ENCODE results near the gene RAB27B. TPM values are rescaled to one million over a fixed set of nuclear protein-coding genes. Genes with fewer than 3 reads are reported as not detected.

The RAB27B gene
- total and polyA plus RNA-seq, 2 of the 8 experiments (the other 6 are each of a cell fraction or from before 2014, with no cell fraction given): 0.05 to 0.60 TPM

- Histone ChIP-seq H4K5ac (ENCODE audit: insufficient read length, low read depth, low read length) (no peak overlapping the region), H2BK12ac (ENCODE audit: low read depth, low read length) (no peak overlapping the region), H4K20me1 (replicated peaks in 1 of 2; ENCODE audit: control insufficient read depth in 1 of 2, insufficient read depth in 2 of 2, low read length in 2 of 2) (no peaks in the 10 kb centered on the region), H3K23me2 (ENCODE audit: low read depth, low read length) (peaks cover 9% of the 10 kb centered on the region), H3K79me2 (ENCODE audit: control insufficient read depth in 1 of 2, insufficient read depth in 2 of 2, low read length in 2 of 2) (no peaks in the 10 kb centered on the region), H3K18ac (ENCODE audit: extremely low read depth, low read length) (no peak overlapping the region), H3K27me3 (replicated peaks in 1 of 4; ENCODE audit: control insufficient read depth in 3 of 4, extremely low read depth in 1 of 4, insufficient read depth in 3 of 4, low read length in 3 of 4) (no peaks in the 10 kb centered on the region; a peak in 4 of 7 replicates), H3K4me2 (ENCODE audit: insufficient read depth in 1 of 2, low read depth in 2 of 2, low read length in 2 of 2) (no peak overlapping the region), H2AK5ac (ENCODE audit: low read depth, low read length) (no peak overlapping the region), H3K9ac (replicated peaks in 1 of 4; ENCODE audit: extremely low read depth in 1 of 4, low read depth in 3 of 4, low read length in 3 of 4) (no peak overlapping the region), H4K8ac (ENCODE audit: extremely low read depth, insufficient read depth, low read length) (no peak overlapping the region), H3K36me3 (ENCODE audit: control insufficient read depth in 2 of 4, insufficient read depth in 4 of 4, low read length in 3 of 4) (no peaks in the 10 kb centered on the region), H3K9me3 (ENCODE audit: insufficient read depth in 2 of 2, low read depth in 1 of 2, low read length in 1 of 2) (no peaks in the 10 kb centered on the region), H3K27ac (ENCODE audit: low read depth, low read length) (no peak overlapping the region), H2AFZ (ENCODE audit: low read length) (no peak overlapping the region), H3K4me3 (ENCODE audit: extremely low read depth in 1 of 4, insufficient read depth in 2 of 4, low read depth in 3 of 4, low read length in 4 of 4) (no peak overlapping the region), H2BK5ac (ENCODE audit: low read depth, low read length) (no peak overlapping the region), H3K23ac (ENCODE audit: insufficient read length) (no peak overlapping the region), H3K4me1 (replicated peaks in 1 of 4; ENCODE audit: control insufficient read depth in 3 of 4, insufficient read depth in 4 of 4, low read length in 3 of 4) (peaks cover 0 to 8% (median 4%) of the 10 kb centered on the region in 4 experiments; a peak in 3 of 7 replicates), H2BK15ac (ENCODE audit: low read length) (no peak overlapping the region), H3K4ac (replicated peaks; ENCODE audit: insufficient read length, low read depth, low read length) (no peak overlapping the region), H2BK120ac (replicated peaks; ENCODE audit: low read depth, low read length) (no peak overlapping the region), H3K56ac (replicated peaks; ENCODE audit: insufficient read length, low read depth, low read length) (no peak overlapping the region), H2BK20ac (ENCODE audit: low read length) (no peak overlapping the region), H3K14ac (ENCODE audit: insufficient read length) (no peak overlapping the region), H3K79me1 (ENCODE audit: low read depth, low read length) (no peaks in the 10 kb centered on the region), H4K91ac (replicated peaks; ENCODE audit: insufficient read length, low read length) (no peak overlapping the region)
- FAIRE-seq: no peak
- WGBS, 2 experiments (ENCODE audit: extremely low coverage in 1 of 2, insufficient coverage in 1 of 2, insufficient read length in 1 of 2, insufficient replicate concordance in 2 of 2, low coverage in 1 of 2, low lambda C conversion rate in 2 of 2, missing lambda C conversion rate in 1 of 2): 88% methylated on average over 1 of the region's 1 CpG; no CpG with 5 or more reads in 1 of the 2 experiments
- DNase-seq (ENCODE audit: low read depth in 1 of 2, low spot score in 2 of 2): no peak
- ChIA-PET POLR2A (ENCODE audit: partially characterized antibody) (no interaction called here), CTCF (ENCODE audit: partially characterized antibody) (interaction anchor here (0.7 kb wide), 1 partner anchor 152 kb away, joined by 3 read pairs; no protein-coding TSS in a partner anchor)
- TF ChIP-seq RNF2 (IDR thresholded peaks at IDR 0.05; ENCODE audit: borderline replicate concordance, low read depth, low read length, missing control alignments, poor library complexity, severe bottlenecking): no peak
- TF ChIP-seq GTF2F1 (IDR thresholded peaks at IDR 0.05; ENCODE audit: borderline replicate concordance, low read depth, low read length): no peak
- no peak for TF ChIP-seq CHD2 (IDR thresholded peaks at IDR 0.05; ENCODE audit: low read length)
- TF ChIP-seq ATF3 (IDR thresholded peaks at IDR 0.05; ENCODE audit: insufficient read depth, low read depth, low read length): no peak
- TF ChIP-seq RXRA (IDR thresholded peaks at IDR 0.05; ENCODE audit: insufficient read depth, low read depth, low read length): no peak
- no peak for TF ChIP-seq KDM4A (IDR thresholded peaks at IDR 0.05; ENCODE audit: low read depth, low read length, severe bottlenecking)
- no peak for TF ChIP-seq CTBP2 (IDR thresholded peaks at IDR 0.05; ENCODE audit: borderline replicate concordance, insufficient read depth, insufficient read length, low read length)
- no peak for TF ChIP-seq MAFK (IDR thresholded peaks at IDR 0.05; ENCODE audit: low read depth, low read length)
- TF ChIP-seq USF2 (IDR thresholded peaks at IDR 0.05; ENCODE audit: low read length): no peak
- TF ChIP-seq GABPA (IDR thresholded peaks at IDR 0.05; ENCODE audit: borderline replicate concordance, insufficient read depth, low read length): no peak
- TF ChIP-seq BACH1 (IDR thresholded peaks at IDR 0.05; ENCODE audit: low read length): no peak
- no peak for TF ChIP-seq MAX (IDR thresholded peaks at IDR 0.05)
Measured at GRCh38 chr18:54829856-54830255, 1.6 kb downstream of the RAB27B start.
